GM12864 (cell line): ENCODE measurements around the gene ARHGEF4.

Source experiments
- DNase-seq: peaks from one replicate; pipeline ENCODE4 v3.0.0-alpha.2; 2011; ENCODE audit warnings: low read depth
- H3K4me3 ChIP-seq: 2 replicates; pipeline ENCODE4 v1.5.1; 2011; ENCODE audit warnings: mild to moderate bottlenecking, low read depth, low read length, control low read depth
- CTCF ChIP-seq: IDR thresholded peaks from 2 replicates; pipeline ENCODE4 v1.5.1; 2011; ENCODE audit warnings: low read depth, mild to moderate bottlenecking, moderate library complexity, low read length, control low read depth, inconsistent platforms; ENCODE audit errors: missing control alignments

ARHGEF4 gene

GRCh38 chr2:130870161-130870485 is 33.4 kb downstream of the ARHGEF4 start:
- no peak overlapping the region for H3K4me3 ChIP-seq
- TF ChIP-seq CTCF = no peak
- no peak for DNase-seq

GRCh38 chr2:130870779-130871178 is 34.1 kb downstream of the ARHGEF4 start:
- H3K4me3 ChIP-seq = no peak overlapping the region
- TF ChIP-seq CTCF = no peak
- DNase-seq = no peak

GRCh38 chr2:130871843-130872740 is 35.4 kb downstream of the ARHGEF4 start:
- TF ChIP-seq CTCF = no peak
- no peak for DNase-seq
- H3K4me3 ChIP-seq = no peak overlapping the region

GRCh38 chr2:130872741-130873125 is 36.0 kb downstream of the ARHGEF4 start:
- no peak overlapping the region for H3K4me3 ChIP-seq
- no peak for TF ChIP-seq CTCF
- DNase-seq = no peak

- peak; percentile 76 for TF ChIP-seq CTCF
- DNase-seq = peak; percentile 18
- no peak overlapping the region for H3K4me3 ChIP-seq
These were observed 37.1 kb downstream of the ARHGEF4 start for GRCh38 chr2:130873700-130874346.

- no peak for TF ChIP-seq CTCF
- H3K4me3 ChIP-seq = no peak overlapping the region
- DNase-seq = no peak
These were observed 37.8 kb downstream of the ARHGEF4 start for GRCh38 chr2:130874512-130874911.
